K562 (cell line): ENCODE data around the gene ARHGAP26. TPM values are rescaled to one million over a fixed set of nuclear protein-coding genes. Genes with fewer than 3 reads are reported as not detected.

Source experiments
- ATAC-seq: fragments of 200-7000 bp; cut with Tn5 transposase; 3 replicates; pipeline ENCODE4 v1.9.1; 2020; ENCODE audit warnings: moderate library complexity
- BruUV-seq: library from RNA; stranded (reverse); fragments of 400-500 nt; replicated peaks from 2 replicates; lab custom pipeline; 2021; lab: Mats Ljungman, UMichigan
- CTCF ChIA-PET: fragments of 300-600 bp; formaldehyde crosslinking; extraction: SDS; loops from one replicate; lab custom pipeline; 2021; ENCODE audit warnings: low intra/inter-chr PET ratio; lab: Yijun Ruan, JAX
- POLR2A ChIA-PET: fragments of 300-600, 350-650 bp; sonication (Branson Sonifier 250); formaldehyde crosslinking; extraction: SDS; loops from one replicate; lab custom pipeline; 2021; ENCODE audit warnings: antibody characterized with exemption, inconsistent platforms; lab: Yijun Ruan, JAX
- DNase-seq, 4 experiments: peaks; one replicate each; pipeline versions ENCODE4 v3.0.0 to v3.0.0-alpha.2; 2011 to 2018; ENCODE audit warnings: low spot score in 3 of 4, mixed read lengths in 3 of 4; ENCODE audit errors: extremely low read depth in 1 of 4
- FAIRE-seq: peaks from 2 replicates; lab custom pipeline; 2011; peaks lifted over from hg19 to GRCh38; lab: Jason Lieb, UNC
- H2AFZ ChIP-seq: 2 replicates; pipeline ENCODE4 v1.6.0; 2011; ENCODE audit warnings: low read depth, low read length, control low read depth, inconsistent platforms
- H3K27ac ChIP-seq: fragments of 200-600 bp; 3 replicates; pipeline ENCODE4 v1.8.0; 2011; ENCODE audit warnings: low read depth, mild to moderate bottlenecking, control low read depth, inconsistent platforms, low read length, moderate library complexity, mixed read lengths; ENCODE audit errors: extremely low read depth
- H3K27me3 ChIP-seq, 2 experiments: fragments of 300-600 bp in 1 of 2; 2 replicates in 1 of 2; 3 replicates in 1 of 2; pipeline versions ENCODE4 v1.6.0 to v1.8.0; 2011; ENCODE audit warnings: inconsistent platforms in 2 of 2, low read length in 2 of 2, mild to moderate bottlenecking in 1 of 2, mixed read lengths in 1 of 2, moderate library complexity in 1 of 2; ENCODE audit not compliant: control insufficient read depth in 2 of 2, insufficient read depth in 2 of 2
- H3K36me3 ChIP-seq: fragments of 300-600 bp; 3 replicates; pipeline ENCODE4 v1.8.0; 2011; ENCODE audit warnings: mild to moderate bottlenecking, low read length, inconsistent platforms; ENCODE audit not compliant: control insufficient read depth, insufficient read depth
- H3K4me1 ChIP-seq, 2 experiments: fragments of 200-600 bp in 1 of 2; replicated peaks in 1 of 2; 2 replicates in 1 of 2; 3 replicates in 1 of 2; pipeline versions ENCODE4 v1.5.1 to v1.8.0; 2011; ENCODE audit warnings: inconsistent platforms in 2 of 2, low read length in 2 of 2, mild to moderate bottlenecking in 1 of 2, mixed read lengths in 1 of 2, moderate library complexity in 1 of 2; ENCODE audit not compliant: control insufficient read depth in 2 of 2, insufficient read depth in 2 of 2
- H3K4me2 ChIP-seq: 2 replicates; pipeline ENCODE4 v1.6.1; 2011; ENCODE audit warnings: low read length, control low read depth, inconsistent platforms, mixed read lengths; ENCODE audit not compliant: insufficient read depth
- H3K4me3 ChIP-seq: fragments of 200-600 bp; sonication (generic), shearing (Covaris generic); 2 replicates; pipeline ENCODE4 v1.5.1; 2016; ENCODE audit warnings: control low read depth, inconsistent platforms
- H3K79me2 ChIP-seq: fragments of 200-600 bp; 3 replicates; pipeline ENCODE4 v1.8.0; 2011; ENCODE audit warnings: low read length, inconsistent platforms; ENCODE audit not compliant: control insufficient read depth, insufficient read depth
- H3K9ac ChIP-seq, 2 experiments: 2 replicates each; pipeline versions ENCODE4 v1.6.0 to v1.6.1; 2011; ENCODE audit warnings: low read depth in 2 of 2, low read length in 2 of 2, control low read depth in 1 of 2, inconsistent platforms in 1 of 2, mild to moderate bottlenecking in 1 of 2, mixed read lengths in 1 of 2; ENCODE audit not compliant: insufficient read depth in 1 of 2
- H3K9me1 ChIP-seq: one replicate; pipeline ENCODE4 v1.6.0; 2011; ENCODE audit warnings: inconsistent platforms, mild to moderate bottlenecking, low read length, moderate library complexity; ENCODE audit not compliant: control insufficient read depth, insufficient read depth
- H3K9me3 ChIP-seq: replicated peaks from 2 replicates; pipeline ENCODE4 v1.5.1; 2011; ENCODE audit warnings: low read depth, low read length, inconsistent platforms; ENCODE audit not compliant: control insufficient read depth, insufficient read depth
- H4K20me1 ChIP-seq: replicated peaks from 2 replicates; pipeline ENCODE4 v1.6.1; 2011; ENCODE audit warnings: low read length, inconsistent platforms, mixed read lengths; ENCODE audit not compliant: control insufficient read depth, insufficient read depth
- BCLAF1 ChIP-seq, 2 experiments: fragments of 450-650 bp in 1 of 2; IDR thresholded peaks; 2 replicates each; pipeline ENCODE4 v1.6.1; 2011 to 2017; ENCODE audit warnings: low read depth in 2 of 2, antibody characterized with exemption in 1 of 2, borderline replicate concordance in 1 of 2, low read length in 1 of 2, mild to moderate bottlenecking in 1 of 2, mixed read lengths in 1 of 2; ENCODE audit not compliant: control insufficient read depth in 1 of 2
- DIDO1 ChIP-seq: fragments of 450-650 bp; IDR thresholded peaks from 2 replicates; pipeline ENCODE4 v1.6.1; 2016; ENCODE audit warnings: low read depth, missing biosample characterization, missing genetic modification characterization
- JUNB ChIP-seq: fragments of 450-650 bp; formaldehyde crosslinking; conservative IDR thresholded peaks from 2 replicates; pipeline ENCODE4 v1.4.0; 2020; ENCODE audit warnings: mild to moderate bottlenecking
- MCM7 ChIP-seq, 2 experiments: fragments of 450-650 bp; IDR thresholded peaks; 2 replicates each; pipeline ENCODE4 v1.6.1; 2016 to 2018
- NR2C2 ChIP-seq, 2 experiments: fragments of 200-800 bp in 1 of 2; sonication (Bioruptor generic) in 1 of 2; sonication (generic) in 1 of 2; formaldehyde crosslinking in 1 of 2; IDR thresholded peaks; 2 replicates each; pipeline versions ENCODE4 v1.6.1 to v1.8.0; 2016 to 2022; ENCODE audit warnings: mild to moderate bottlenecking in 1 of 2, missing compliant biosample characterization in 1 of 2, missing genetic modification characterization in 1 of 2, missing genetic modification reagents in 1 of 2
- SMAD4 ChIP-seq: fragments of 250-450 bp; sonication (Bioruptor Pico); conservative IDR thresholded peaks from 2 replicates; pipeline ENCODE4 v1.8.0; 2021; ENCODE audit warnings: inconsistent platforms, mild to moderate bottlenecking, moderate library complexity
- TRIM28 ChIP-seq: fragments of 450-650 bp; IDR thresholded peaks from 2 replicates; pipeline ENCODE4 v1.6.1; 2017
- YBX1 ChIP-seq: fragments of 450-650 bp; IDR thresholded peaks from 2 replicates; pipeline ENCODE4 v1.7.1; 2016; ENCODE audit warnings: mild to moderate bottlenecking
- ZHX1 ChIP-seq: fragments of 150-350 bp; conservative IDR thresholded peaks from 2 replicates; pipeline ENCODE4 v1.6.1; 2014; ENCODE audit warnings: low read length
- ZNF184 ChIP-seq: sonication (generic); formaldehyde crosslinking; IDR thresholded peaks from 2 replicates; pipeline ENCODE4 v1.5.0; 2020; ENCODE audit warnings: missing genetic modification reagents
- WGBS: fragments of 100-300 bp; shearing (Covaris generic); methylation state at CpG from one replicate; pipeline ENCODE4 v1.1.6; 2016; ENCODE audit warnings: low coverage, mixed read lengths; ENCODE audit not compliant: insufficient coverage; ENCODE audit errors: missing lambda C conversion rate; 5-methylcytosine and 5-hydroxymethylcytosine counted together
- in situ Hi-C: fragments of 300-500 bp; cut with MboI; formaldehyde crosslinking; loops from 4 replicates; pipeline ENCODE4 v1.15.0; 2018; ENCODE audit warnings: inconsistent platforms, mixed read lengths
- intact Hi-C: fragments of 100-400 bp; cut with micrococcal nuclease; formaldehyde crosslinking; loops from 2 replicates; pipeline ENCODE4 v1.14.2; 2022
- polyA plus RNA-seq, 8 experiments: library from polyadenylated mRNA; depleted of rRNA in 4 of 8; stranded (reverse) in 5 of 8; unstranded in 3 of 8; fragments of >200 nt; fragmentation: Nextera tagmentation in 2 of 8; fragmentation: Illumina TruSeq in 1 of 8; extraction: Ambion mirVana in 2 of 8; extraction: Trizol in 1 of 8; gene quantifications; 2 replicates each; pipeline versions ENCODE4 v1.2.1 to v1.2.3, GENCODE V29; 2011 to 2014; ENCODE audit warnings: inconsistent platforms in 1 of 8, missing spikeins in 1 of 8
- total RNA-seq, 7 experiments: library from RNA; depleted of rRNA in 6 of 7; stranded (reverse); fragments of >200 nt in 6 of 7; fragmentation: Illumina TruSeq in 2 of 7; extraction: Trizol in 2 of 7; gene quantifications; 2 replicates each; pipeline versions ENCODE4 v1.2.1 to v1.2.3, GENCODE V29; 2011 to 2021; ENCODE audit warnings: low replicate concordance in 1 of 7

Gene ARHGAP26
- total and polyA plus RNA-seq, 9 of the 15 experiments (the other 6 are each of a cell fraction or from before 2014, with no cell fraction given), result 0.13 to 1.1 (median 0.55) TPM

- H3K27me3 ChIP-seq, result no peaks in the 10 kb centered on the region; a peak in 3 of 5 replicates
- H3K36me3 ChIP-seq, result no peaks in the 10 kb centered on the region
- no peak overlapping the region for H3K4me2 ChIP-seq
- no peak for ATAC-seq
- intact Hi-C loops, result no loop called here
- H3K27ac ChIP-seq, result no peak overlapping the region
- no peaks in the 10 kb centered on the region for H3K4me1 ChIP-seq
- POLR2A ChIA-PET, result no interaction called here
- TF ChIP-seq NR2C2 (CRISPR knock-in tag; IDR thresholded peaks at IDR 0.05) (no peak), NR2C2 (tag; IDR thresholded peaks at IDR 0.05) (no peak)
- TF ChIP-seq, all 486 proteins: peak for 0
- Histone ChIP-seq H4K20me1 (no peaks in the 10 kb centered on the region), H3K9me1 (no peaks in the 10 kb centered on the region), H3K4me3 (no peak overlapping the region), H2AFZ (no peak overlapping the region), H3K79me2 (no peaks in the 10 kb centered on the region), H3K9me3 (no peaks in the 10 kb centered on the region), H3K9ac (no peak overlapping the region)
- CTCF ChIA-PET, result no interaction called here
- in situ Hi-C loops, result no loop called here
- no TSS peak for BruUV-seq
- FAIRE-seq, result no peak
- DNase-seq, result no peak
Measured at GRCh38 chr5:143072734-143073133, 302.6 kb downstream of the ARHGAP26 start.

- DNase-seq (no peak), ATAC-seq (no peak), FAIRE-seq (no peak)
- H3K27ac ChIP-seq, result no peak overlapping the region
- no peak overlapping the region for H3K4me2 ChIP-seq
- H3K36me3 ChIP-seq, result no peaks in the 10 kb centered on the region
- WGBS, result 9% methylated on average over 3 of the region's 3 CpGs
- no peaks in the 10 kb centered on the region for H3K9me1 ChIP-seq
- no peaks in the 10 kb centered on the region for H3K4me1 ChIP-seq
- ChIA-PET CTCF (no interaction called here), POLR2A (no interaction called here)
- no peak overlapping the region for H3K4me3 ChIP-seq
- H3K27me3 ChIP-seq, result no peaks in the 10 kb centered on the region; a peak in 3 of 5 replicates
- in situ Hi-C loops (no loop called here), intact Hi-C loops (no loop called here)
- H3K79me2 ChIP-seq, result no peaks in the 10 kb centered on the region
- BruUV-seq, result no TSS peak
- no peaks in the 10 kb centered on the region for H4K20me1 ChIP-seq
- no peaks in the 10 kb centered on the region for H3K9me3 ChIP-seq
- H3K9ac ChIP-seq, result no peak overlapping the region
- no peak overlapping the region for H2AFZ ChIP-seq
- TF ChIP-seq JUNB, result no peak
- no peak for TF ChIP-seq BCLAF1 (IDR thresholded peaks at IDR 0.05; ENCODE audit: borderline replicate concordance in 1 of 2, control insufficient read depth in 1 of 2, low read depth in 2 of 2, low read length in 1 of 2)
- no peak for TF ChIP-seq MCM7 (IDR thresholded peaks at IDR 0.05)
- no peak for TF ChIP-seq ZNF184
- TF ChIP-seq YBX1, result no peak
- TF ChIP-seq SMAD4, result no peak
- no peak for TF ChIP-seq DIDO1 (tag)
- no peak for TF ChIP-seq TRIM28
- TF ChIP-seq ZHX1, result no peak
Measured at GRCh38 chr5:143073766-143074165, 303.6 kb downstream of the ARHGAP26 start.
